ENCODE measurements around the gene TMEM19.

The TMEM19 gene

DNA sequence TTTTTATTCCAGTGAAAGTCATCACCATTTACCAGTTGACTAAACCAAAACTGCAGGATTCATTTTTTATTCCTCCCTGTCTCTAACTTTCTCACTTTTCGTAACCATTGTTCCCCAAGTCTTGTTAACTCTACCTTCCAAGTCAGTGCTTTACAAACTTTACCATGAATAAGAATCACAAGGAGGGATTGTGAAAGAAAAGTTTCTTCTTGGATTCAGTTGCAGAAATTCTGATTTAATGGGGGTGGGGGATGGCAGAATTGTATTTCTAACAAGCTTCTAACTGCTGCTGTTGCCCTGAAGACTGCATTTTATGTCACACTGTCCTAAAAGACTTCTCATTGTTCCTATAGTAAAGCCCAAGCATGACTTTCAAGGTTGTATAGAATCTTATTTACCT, 63.8 kb downstream of the TMEM19 start:
- no peak for FAIRE-seq
- TF ChIP-seq POLR2AphosphoS5 (IDR thresholded peaks at IDR 0.05; ENCODE audit: low read depth, low read length): no peak
- no peak for TF ChIP-seq POLR2A (IDR thresholded peaks at IDR 0.05; ENCODE audit: low read depth, low read length)

DNA sequence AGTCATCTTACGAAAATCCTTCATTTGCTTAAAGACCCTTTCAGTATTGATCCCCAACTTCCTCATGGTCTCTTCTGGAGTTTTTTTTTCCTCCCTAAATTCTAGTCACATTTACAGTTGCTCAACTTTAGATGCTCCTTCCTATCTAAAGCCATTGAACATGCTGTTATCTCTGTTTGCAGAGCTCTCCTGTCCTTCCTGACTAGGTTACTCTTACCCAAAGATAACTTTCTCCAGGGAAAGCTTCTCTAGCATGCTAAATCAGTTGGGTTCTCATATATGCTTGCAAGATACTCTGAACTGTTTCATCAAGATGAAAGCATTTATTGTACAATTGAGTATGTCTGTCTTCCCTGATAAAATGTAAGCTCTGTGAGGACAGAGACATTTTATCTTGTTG, 67.0 kb downstream of the TMEM19 start:
- FAIRE-seq (no peak), DNase-seq (ENCODE audit: insufficient read length) (no peak)
- TF ChIP-seq TAF1 (IDR thresholded peaks at IDR 0.05; ENCODE audit: borderline replicate concordance, low read depth, low read length) (no peak), POLR2A (IDR thresholded peaks at IDR 0.05; ENCODE audit: low read depth, low read length) (no peak), POLR2AphosphoS5 (IDR thresholded peaks at IDR 0.05; ENCODE audit: low read depth, low read length) (no peak)

More for the DNA sequence above, 63.8 kb downstream of the TMEM19 start:
- DNase-seq (ENCODE audit: insufficient read length): no peak
